PC-9 (cell line): ENCODE data around the gene SMG9. TPM values are rescaled to one million over a fixed set of nuclear protein-coding genes. Genes with fewer than 3 reads are reported as not detected.

Experiments
- BruUV-seq: library from RNA; stranded (reverse); fragments of 400-500 nt; replicated peaks from 2 replicates; lab custom pipeline; 2021; lab: Mats Ljungman, UMichigan
- CTCF ChIA-PET: fragments of 300-600 bp; sonication (Branson Sonifier 250); formaldehyde crosslinking; loops from one replicate; lab custom pipeline; 2022; ENCODE audit warnings: antibody characterized with exemption; lab: Charles Lee
- POLR2A ChIA-PET: fragments of 300-600 bp; sonication (Branson Sonifier 250); formaldehyde crosslinking; loops from one replicate; lab custom pipeline; 2022; ENCODE audit warnings: antibody characterized with exemption; ENCODE audit not compliant: unreplicated experiment; lab: Charles Lee
- DNase-seq, 2 experiments: peaks; one replicate each; pipeline versions ENCODE4 v3.0.0 to v3.0.0-alpha.2; 2015 to 2022; ENCODE audit warnings: mixed read lengths in 1 of 2
- H2AFZ ChIP-seq: fragments of 200-600 bp; sonication (generic); 2 replicates; pipeline ENCODE4 v1.8.1; 2017; ENCODE audit warnings: antibody characterized with exemption
- H3F3A ChIP-seq: fragments of 200-600 bp; sonication (generic); 2 replicates; pipeline ENCODE4 v1.8.1; 2017; ENCODE audit warnings: antibody characterized with exemption, mild to moderate bottlenecking, low read depth; ENCODE audit not compliant: insufficient read depth
- H3K27ac ChIP-seq: fragments of 200-600 bp; sonication (generic); 2 replicates; pipeline ENCODE4 v1.6.1; 2016; ENCODE audit warnings: mixed run types
- H3K27me3 ChIP-seq: fragments of 200-600 bp; sonication (generic); 2 replicates; pipeline ENCODE4 v1.6.1; 2016; ENCODE audit warnings: low read depth, mixed run types; ENCODE audit not compliant: insufficient read depth
- H3K36me3 ChIP-seq: fragments of 200-600 bp; sonication (generic); 2 replicates; pipeline ENCODE4 v1.6.1; 2016; ENCODE audit warnings: low read depth, mixed run types
- H3K4me1 ChIP-seq: fragments of 200-600 bp; sonication (generic); replicated peaks from 2 replicates; pipeline ENCODE4 v1.6.1; 2016; ENCODE audit warnings: mixed run types; ENCODE audit not compliant: insufficient read depth
- H3K4me2 ChIP-seq: fragments of 200-600 bp; sonication (generic); 2 replicates; pipeline ENCODE4 v1.6.1; 2017; ENCODE audit warnings: mixed run types
- H3K4me3 ChIP-seq: fragments of 200-600 bp; sonication (generic); 2 replicates; pipeline ENCODE4 v1.6.1; 2016; ENCODE audit warnings: mixed run types
- H3K79me2 ChIP-seq: fragments of 200-600 bp; sonication (generic); 2 replicates; pipeline ENCODE4 v1.6.1; 2017; ENCODE audit warnings: low read depth, mixed run types
- H3K9me2 ChIP-seq: fragments of 200-600 bp; sonication (generic); 2 replicates; pipeline ENCODE4 v1.8.1; 2017; ENCODE audit warnings: mild to moderate bottlenecking; ENCODE audit not compliant: insufficient read depth
- H3K9me3 ChIP-seq: fragments of 200-600 bp; sonication (generic); 2 replicates; pipeline ENCODE4 v1.8.1; 2016; ENCODE audit warnings: low read depth; ENCODE audit not compliant: insufficient read depth
- H4K20me1 ChIP-seq: fragments of 200-600 bp; sonication (generic); 2 replicates; pipeline ENCODE4 v1.8.1; 2017; ENCODE audit not compliant: insufficient read depth
- CTCF ChIP-seq: fragments of 200-600 bp; sonication (generic); conservative IDR thresholded peaks from 2 replicates; pipeline ENCODE4 v1.6.1; 2017; ENCODE audit warnings: mixed run types, antibody characterized with exemption, mild to moderate bottlenecking, moderate library complexity
- EZH2 ChIP-seq: fragments of 200-600 bp; sonication (generic); IDR thresholded peaks from 2 replicates; pipeline ENCODE4 v1.8.0; 2017; ENCODE audit warnings: antibody characterized with exemption, low read depth
- intact Hi-C: fragments of 100-400 bp; cut with micrococcal nuclease; formaldehyde crosslinking; loops from one replicate; pipeline ENCODE4 v1.10.0; 2022; ENCODE audit not compliant: unreplicated experiment
- total RNA-seq: library from RNA; stranded (reverse); gene quantifications from 2 replicates; pipeline ENCODE4 v1.2.3, GENCODE V29; 2021

SMG9 gene
- total RNA-seq, 1 experiment from 2014 or later = 76.8 TPM

- Histone ChIP-seq H3K9me2 (no peaks in the 10 kb centered on the region), H3K36me3 (no peaks in the 10 kb centered on the region), H3K9me3 (no peaks in the 10 kb centered on the region), H3K4me2 (no peak within 1 kb of the TSS), H4K20me1 (no peaks in the 10 kb centered on the region), H3K4me1 (peaks cover 16% of the 10 kb centered on the region), H3K79me2 (no peaks in the 10 kb centered on the region), H3F3A (peaks cover 14% of the 10 kb centered on the region), H3K27me3 (no peaks in the 10 kb centered on the region), H3K4me3 (no peak within 1 kb of the TSS), H2AFZ (no peak within 1 kb of the TSS), H3K27ac (no peak within 1 kb of the TSS)
- ChIA-PET POLR2A (no interaction called here), CTCF (no interaction called here)
- intact Hi-C loops = no loop called here
- no TSS peak for BruUV-seq
- DNase-seq = no peak
- TF ChIP-seq EZH2 (no peak), CTCF (no peak)
Observed at GRCh38 chr19:43802216-43802951, 47.6 kb upstream of the SMG9 start, which contains the start of gene LYPD5. TSS of gene LYPD5 (minus strand) at chr19:43802447. CDS start at chr19:43802380, 67 bp downstream.

GRCh38 chr19:43799502-43800142 lies 44.9 kb upstream of the SMG9 start:
- peak in 1 of 2 experiments; percentile 49 for DNase-seq
- H3F3A ChIP-seq = peaks cover 14% of the 10 kb centered on the region
- H3K27me3 ChIP-seq = no peaks in the 10 kb centered on the region
- no peaks in the 10 kb centered on the region for H3K79me2 ChIP-seq
- no peaks in the 10 kb centered on the region for H3K36me3 ChIP-seq
- ChIA-PET CTCF (no interaction called here), POLR2A (interaction anchor here (0.5 to 1.3 kb wide), 4 partner anchors 20 to 194 kb away, joined by 4 to 8 read pairs (median 6); no protein-coding TSS in a partner anchor)
- no peaks in the 10 kb centered on the region for H4K20me1 ChIP-seq
- no peak for TF ChIP-seq EZH2
- TF ChIP-seq CTCF = no peak
- H3K27ac ChIP-seq = no peak overlapping the region
- H3K4me2 ChIP-seq = peak overlapping the region; percentile 98
- no peaks in the 10 kb centered on the region for H3K9me3 ChIP-seq
- H2AFZ ChIP-seq = no peak overlapping the region
- no TSS peak for BruUV-seq
- peaks cover 16% of the 10 kb centered on the region for H3K4me1 ChIP-seq
- intact Hi-C loops = loop anchor here (5.0 kb wide), 1 partner anchor 267 kb away; the partner anchor contains the start of gene ZNF575
- no peaks in the 10 kb centered on the region for H3K9me2 ChIP-seq
- H3K4me3 ChIP-seq = no peak overlapping the region

- no peaks in the 10 kb centered on the region for H3K79me2 ChIP-seq
- DNase-seq = peak; percentile 77 to 89
- TF ChIP-seq EZH2 (no peak), CTCF (no peak)
- no peaks in the 10 kb centered on the region; the same call in 1 of the 2 replicates for H4K20me1 ChIP-seq
- H3K27me3 ChIP-seq = no peaks in the 10 kb centered on the region
- intact Hi-C loops = loop anchor here (5.0 kb wide), 1 partner anchor 266 kb away; the partner anchor contains the start of gene ZNF575
- H3K9me2 ChIP-seq = no peaks in the 10 kb centered on the region
- H3K36me3 ChIP-seq = no peaks in the 10 kb centered on the region
- no peaks in the 10 kb centered on the region for H3K9me3 ChIP-seq
- CTCF ChIA-PET = no interaction called here
- peak overlapping the region; percentile 63 for H3K4me3 ChIP-seq
- POLR2A ChIA-PET = interaction anchor here (0.5 to 1.3 kb wide), 3 partner anchors 19 to 193 kb away, joined by 4 to 8 read pairs (median 7); no protein-coding TSS in a partner anchor
- H3K4me1 ChIP-seq = peaks cover 16% of the 10 kb centered on the region
- H3K27ac ChIP-seq = no peak overlapping the region
- no TSS peak for BruUV-seq
- H2AFZ ChIP-seq = peak overlapping the region; percentile 80
- H3F3A ChIP-seq = peaks cover 14% of the 10 kb centered on the region
- peak overlapping the region; percentile 98 for H3K4me2 ChIP-seq
Observed at GRCh38 chr19:43798546-43799409, 44.0 kb upstream of the SMG9 start.
